Panc1 (cell line): ENCODE measurements around the gene CD300LB.

Source experiments
- POLR2AphosphoS5 ChIP-seq: IDR thresholded peaks from 2 replicates; pipeline ENCODE4 v1.6.1; 2012; ENCODE audit warnings: mild to moderate bottlenecking, low read depth, low read length, moderate library complexity
- REST ChIP-seq, 2 experiments: IDR thresholded peaks; 2 replicates each; pipeline ENCODE4 v1.6.1; 2011 to 2012; ENCODE audit warnings: low read depth in 2 of 2, control low read depth in 1 of 2, low read length in 1 of 2, mild to moderate bottlenecking in 1 of 2, moderate library complexity in 1 of 2; ENCODE audit not compliant: insufficient read depth in 1 of 2
- TF ChIP-seq, protein P1 (sequence below): fragments of 450-650 bp; IDR thresholded peaks from 2 replicates; pipeline ENCODE4 v1.5.1; 2017; ENCODE audit warnings: mild to moderate bottlenecking

GRCh38 chr17:74512624-74513091, 18.6 kb downstream of the CD300LB start:
- TF ChIP-seq, protein P1, sequence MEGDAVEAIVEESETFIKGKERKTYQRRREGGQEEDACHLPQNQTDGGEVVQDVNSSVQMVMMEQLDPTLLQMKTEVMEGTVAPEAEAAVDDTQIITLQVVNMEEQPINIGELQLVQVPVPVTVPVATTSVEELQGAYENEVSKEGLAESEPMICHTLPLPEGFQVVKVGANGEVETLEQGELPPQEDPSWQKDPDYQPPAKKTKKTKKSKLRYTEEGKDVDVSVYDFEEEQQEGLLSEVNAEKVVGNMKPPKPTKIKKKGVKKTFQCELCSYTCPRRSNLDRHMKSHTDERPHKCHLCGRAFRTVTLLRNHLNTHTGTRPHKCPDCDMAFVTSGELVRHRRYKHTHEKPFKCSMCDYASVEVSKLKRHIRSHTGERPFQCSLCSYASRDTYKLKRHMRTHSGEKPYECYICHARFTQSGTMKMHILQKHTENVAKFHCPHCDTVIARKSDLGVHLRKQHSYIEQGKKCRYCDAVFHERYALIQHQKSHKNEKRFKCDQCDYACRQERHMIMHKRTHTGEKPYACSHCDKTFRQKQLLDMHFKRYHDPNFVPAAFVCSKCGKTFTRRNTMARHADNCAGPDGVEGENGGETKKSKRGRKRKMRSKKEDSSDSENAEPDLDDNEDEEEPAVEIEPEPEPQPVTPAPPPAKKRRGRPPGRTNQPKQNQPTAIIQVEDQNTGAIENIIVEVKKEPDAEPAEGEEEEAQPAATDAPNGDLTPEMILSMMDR: no peak
- no peak for TF ChIP-seq POLR2AphosphoS5
- TF ChIP-seq REST (IDR thresholded peaks at IDR 0.05; ENCODE audit: insufficient read depth in 1 of 2, low read depth in 2 of 2, low read length in 1 of 2): no peak
